Hematopoietic multipotent progenitor cell treated with erythropoietin and hydrocortisone succinate and interleukin-3 and kit ligand, for 6 days (in vitro differentiated cells): ENCODE data around the gene HIRA.
A peak's percentile ranks its signal among the peaks of the same experiment; 100 is the strongest.

Experiments
- DNase-seq: peaks from one replicate; pipeline ENCODE4 v3.0.0-alpha.2; 2015

The HIRA gene

DNA sequence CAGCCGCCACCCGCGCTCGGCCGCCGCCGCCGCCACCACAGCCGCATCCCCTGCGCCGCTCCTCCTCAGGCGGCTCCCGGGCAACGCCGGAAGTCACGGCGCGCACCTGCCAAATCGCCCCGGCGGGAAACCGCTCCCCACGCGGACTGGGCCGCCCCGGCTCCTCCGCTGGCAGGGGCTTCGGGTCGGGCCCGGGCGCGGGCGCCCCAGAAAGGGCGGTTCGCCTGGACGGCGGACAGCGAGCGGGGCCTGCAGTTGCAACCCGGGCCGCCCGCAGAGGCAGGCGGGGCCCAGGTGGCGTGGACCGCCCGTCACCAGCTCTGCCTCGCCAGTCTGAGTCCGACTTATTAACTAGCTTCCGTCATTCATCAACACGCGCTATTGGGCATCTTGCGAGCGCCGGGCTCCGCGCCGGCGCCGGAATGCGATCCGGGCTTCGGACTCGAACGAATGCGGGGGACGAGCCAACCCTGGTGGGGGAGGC, at the start of gene HIRA:
TSS of gene HIRA (minus strand) at position 85 of the 484 bp plus-strand sequence. CDS start 257 bp downstream, outside the sequence.
- DNase-seq: peak; percentile 79

- DNase-seq: peak; percentile 17
Measured at GRCh38 chr22:19480789-19481188, 49.3 kb upstream of the HIRA start.

DNA sequence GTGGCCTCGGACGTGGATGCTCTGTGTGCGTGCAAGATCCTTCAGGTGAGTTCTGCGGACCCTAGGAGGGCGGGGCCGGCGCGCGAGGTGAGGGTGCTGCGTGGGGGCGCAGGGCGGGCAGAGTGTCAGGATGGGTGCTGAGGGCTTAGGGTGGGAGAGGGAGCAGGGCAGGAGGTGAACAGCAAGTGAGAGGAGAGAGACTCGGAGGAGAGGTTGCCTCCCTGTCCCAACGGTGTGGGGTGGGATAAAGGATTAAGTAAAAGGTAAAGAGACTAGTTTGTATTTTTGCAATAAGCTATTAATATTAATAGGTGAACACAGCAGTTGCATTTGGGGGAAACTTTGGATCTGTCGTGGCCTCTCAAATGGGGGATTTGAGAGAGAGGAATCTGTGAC, 48.6 kb upstream of the HIRA start:
- no peak for DNase-seq

- DNase-seq: peak; percentile 99
Measured at GRCh38 chr22:19479355-19480172, 48.0 kb upstream of the HIRA start, which contains the start of gene CDC45. Gene CDC45, plus strand, starts transcription at chr22:19479920. Its CDS starts 49 bp downstream, at chr22:19479969.

DNA sequence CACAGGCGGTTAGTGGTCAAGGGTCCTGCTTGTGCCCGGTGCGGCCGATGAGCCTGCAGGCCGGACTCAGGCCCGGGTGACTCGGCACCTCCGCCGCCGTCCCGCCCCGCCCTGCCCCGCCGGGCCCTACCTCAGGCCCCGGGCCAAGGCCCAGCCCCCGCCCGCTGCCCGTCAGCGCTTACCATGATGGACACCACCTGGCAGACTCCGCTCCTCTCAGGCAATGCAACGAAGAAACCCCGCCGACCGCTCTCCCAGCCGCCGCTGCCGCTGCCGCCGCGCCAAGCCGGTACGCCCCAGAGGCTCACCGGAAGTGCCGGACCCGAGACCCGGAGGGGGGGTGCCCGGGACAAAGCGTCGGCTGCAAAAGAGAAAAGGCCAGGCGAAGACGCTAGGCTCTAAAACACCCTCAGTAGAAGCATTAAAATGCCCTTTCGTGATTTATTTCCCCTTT, 47.4 kb upstream of the HIRA start, which contains the start of gene UFD1:
TSS of gene UFD1 (minus strand) at position 293 of the 454 bp plus-strand sequence. CDS start at position 185, 108 bp downstream.
- DNase-seq: peak; percentile 86

DNA sequence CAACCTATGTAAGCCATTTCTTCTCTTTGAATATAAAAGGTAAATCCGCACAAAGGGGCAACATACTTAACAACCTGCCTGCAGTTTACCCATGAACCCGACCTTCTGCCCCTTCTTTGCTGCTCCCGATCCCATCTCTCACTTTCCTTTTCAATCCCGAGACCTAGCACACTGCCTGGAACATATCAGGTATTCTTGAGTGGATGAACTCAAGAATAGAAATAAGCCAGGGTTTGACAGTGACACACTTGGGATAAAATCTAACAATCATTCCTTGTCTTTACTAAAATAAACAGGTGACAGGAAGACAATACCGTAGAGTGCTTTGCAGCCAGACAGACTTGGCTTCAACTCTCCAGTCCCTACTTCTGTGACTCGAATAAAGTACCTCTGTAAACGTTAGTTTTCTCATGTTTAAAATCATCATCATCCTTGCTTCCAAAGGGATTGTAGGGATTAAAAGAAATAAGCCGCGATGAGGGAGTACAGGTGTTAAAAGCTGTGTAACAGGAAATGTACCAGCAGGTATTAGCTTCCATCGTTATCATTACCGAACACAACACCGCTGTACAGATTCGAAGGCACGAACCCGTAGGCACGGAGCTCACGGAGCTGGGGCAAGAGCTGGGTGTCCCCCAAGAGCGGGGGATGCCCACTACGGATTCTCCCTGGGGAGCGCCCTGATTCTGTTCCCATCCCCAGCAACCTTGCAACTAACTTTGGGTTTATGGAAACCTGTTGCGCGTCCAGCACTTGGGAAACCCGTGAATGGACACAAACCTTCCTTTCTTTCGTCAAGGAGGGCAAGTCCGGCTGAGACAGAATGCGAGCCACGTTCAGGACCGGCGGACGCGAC, 46.7 kb upstream of the HIRA start:
- peak; percentile 43 for DNase-seq

GRCh38 chr22:19477321-19478044, 46.0 kb upstream of the HIRA start:
- DNase-seq: peak; percentile 64

- no peak for DNase-seq
Measured at GRCh38 chr22:19476023-19476422, 44.5 kb upstream of the HIRA start.

DNA sequence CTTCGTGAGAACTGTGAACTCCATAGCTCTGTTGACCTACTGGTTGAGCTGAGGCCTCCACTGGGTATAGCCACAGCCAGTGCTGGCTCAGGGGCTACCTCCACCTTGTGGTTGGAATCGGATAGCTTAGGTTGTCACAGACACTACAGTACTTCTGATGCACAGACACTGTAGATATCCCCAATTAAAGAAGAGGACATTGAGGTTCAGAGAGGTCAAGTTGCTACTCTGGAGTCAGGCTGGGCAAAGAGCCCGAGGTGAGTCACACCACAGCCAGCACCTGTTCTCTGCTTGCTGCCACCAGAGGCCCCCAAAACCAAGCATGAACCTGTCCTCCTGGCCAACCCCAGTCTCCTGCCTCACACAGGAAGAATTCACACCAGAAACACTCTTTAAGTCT, 42.0 kb upstream of the HIRA start:
- peak; percentile 19 for DNase-seq

- DNase-seq: no peak
Measured at GRCh38 chr22:19472233-19472632, 40.7 kb upstream of the HIRA start.

GRCh38 chr22:19471572-19471971, 40.0 kb upstream of the HIRA start:
- no peak for DNase-seq

- DNase-seq: no peak
Measured at GRCh38 chr22:19470010-19470409, 38.5 kb upstream of the HIRA start.

DNA sequence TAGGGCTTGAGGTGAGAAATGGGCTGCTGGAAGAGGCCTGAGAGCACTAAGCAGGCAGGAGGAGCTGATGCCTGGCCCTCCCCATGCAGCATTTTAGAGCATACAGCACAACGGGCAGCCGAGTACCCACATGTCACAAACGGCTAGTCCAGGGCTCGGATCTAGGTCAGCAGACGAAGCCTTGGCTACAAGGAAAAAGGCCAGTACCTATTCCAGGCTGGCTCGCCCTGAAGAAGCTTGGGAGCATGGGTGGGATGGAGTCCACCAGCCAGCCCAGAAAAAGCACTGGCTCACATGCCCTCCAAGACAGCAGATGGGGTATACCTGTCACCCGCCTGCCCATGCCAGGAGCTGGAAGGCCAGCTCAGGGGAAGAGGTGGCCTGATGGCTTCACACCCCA, 37.9 kb upstream of the HIRA start:
- DNase-seq: no peak

DNA sequence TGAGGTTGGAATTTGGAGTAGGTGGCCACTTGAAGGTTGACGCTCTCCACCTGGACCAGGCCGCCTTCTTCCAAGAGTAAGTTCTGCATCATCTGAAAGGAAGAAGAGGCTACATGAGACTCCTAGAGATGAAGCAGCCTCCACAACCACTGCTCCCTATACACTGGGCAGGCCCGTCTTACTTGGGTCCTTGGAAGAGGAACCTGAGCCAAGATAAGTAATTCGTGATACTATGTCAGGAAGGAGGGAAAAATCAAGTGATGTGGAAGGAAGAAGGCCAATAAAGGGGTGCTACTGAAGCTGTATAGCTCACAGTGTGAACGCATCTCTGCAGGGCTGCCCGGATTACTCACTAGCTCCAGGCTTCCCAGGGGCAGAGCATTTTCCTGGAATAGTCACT, 36.4 kb upstream of the HIRA start:
- DNase-seq: no peak

DNA sequence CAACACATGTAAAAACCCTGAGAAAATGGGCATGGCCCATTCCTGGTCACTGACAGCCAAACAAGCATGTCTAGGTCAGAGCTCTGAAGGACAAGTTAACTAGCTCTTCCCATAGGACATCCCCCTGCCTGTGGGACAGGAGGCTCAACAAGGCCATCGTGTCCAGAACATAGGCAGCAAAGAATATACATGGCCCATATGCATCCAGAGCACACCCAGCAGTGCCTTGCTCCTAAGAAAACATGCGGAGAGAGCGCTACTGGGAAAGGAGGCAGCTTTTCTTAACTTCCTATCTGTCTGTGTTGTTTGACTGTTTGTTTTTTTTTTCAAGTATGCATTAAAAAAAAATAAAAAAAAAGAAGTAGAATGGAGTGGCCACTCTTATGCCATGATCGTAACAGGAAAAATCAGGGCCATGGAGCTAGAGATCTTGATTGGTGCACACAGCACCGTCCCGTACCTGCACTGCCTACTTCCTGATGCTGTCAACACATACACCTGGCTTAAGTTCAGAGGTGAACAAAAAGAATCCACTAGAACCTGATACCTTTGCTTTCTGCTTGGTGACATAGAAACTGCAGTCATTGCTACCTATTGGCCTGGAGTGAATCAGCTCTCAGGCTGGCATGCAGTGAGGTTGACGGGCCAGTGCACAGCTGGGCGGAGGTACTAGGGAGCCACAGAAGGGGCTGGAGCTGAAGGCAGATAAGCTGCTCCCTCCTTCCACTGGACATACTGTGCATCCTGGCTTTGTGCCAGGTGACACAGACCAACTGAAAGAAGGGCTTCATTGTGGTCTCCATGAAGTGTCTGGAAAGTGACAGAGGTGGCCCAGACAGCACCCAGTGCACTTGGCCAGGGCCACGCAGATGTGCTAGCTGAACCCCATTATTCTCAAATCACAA, 35.6 kb upstream of the HIRA start:
- peak; percentile 16 for DNase-seq

- no peak for DNase-seq
Measured at GRCh38 chr22:19466126-19466716, 34.7 kb upstream of the HIRA start.

DNA sequence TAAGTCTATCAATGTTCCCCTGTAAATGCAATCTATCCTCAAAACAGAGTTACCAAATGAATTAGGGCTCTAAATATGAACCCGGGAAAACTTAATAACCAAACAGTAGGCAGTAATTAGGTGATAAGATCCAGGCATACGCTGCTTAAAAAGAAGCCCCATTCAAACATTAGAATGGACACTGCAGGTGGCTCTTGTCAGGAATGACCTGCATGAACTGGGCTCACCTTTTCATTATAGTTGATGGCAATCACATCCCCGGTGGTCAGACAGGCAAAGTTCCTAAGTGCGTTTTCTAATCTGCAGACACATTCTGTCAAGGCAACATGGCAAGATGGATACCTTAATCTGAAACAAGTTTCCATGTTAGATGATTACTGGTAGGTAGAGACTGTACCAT, 33.4 kb upstream of the HIRA start:
- no peak for DNase-seq

GRCh38 chr22:19464546-19464945, 33.0 kb upstream of the HIRA start:
- no peak for DNase-seq

DNA sequence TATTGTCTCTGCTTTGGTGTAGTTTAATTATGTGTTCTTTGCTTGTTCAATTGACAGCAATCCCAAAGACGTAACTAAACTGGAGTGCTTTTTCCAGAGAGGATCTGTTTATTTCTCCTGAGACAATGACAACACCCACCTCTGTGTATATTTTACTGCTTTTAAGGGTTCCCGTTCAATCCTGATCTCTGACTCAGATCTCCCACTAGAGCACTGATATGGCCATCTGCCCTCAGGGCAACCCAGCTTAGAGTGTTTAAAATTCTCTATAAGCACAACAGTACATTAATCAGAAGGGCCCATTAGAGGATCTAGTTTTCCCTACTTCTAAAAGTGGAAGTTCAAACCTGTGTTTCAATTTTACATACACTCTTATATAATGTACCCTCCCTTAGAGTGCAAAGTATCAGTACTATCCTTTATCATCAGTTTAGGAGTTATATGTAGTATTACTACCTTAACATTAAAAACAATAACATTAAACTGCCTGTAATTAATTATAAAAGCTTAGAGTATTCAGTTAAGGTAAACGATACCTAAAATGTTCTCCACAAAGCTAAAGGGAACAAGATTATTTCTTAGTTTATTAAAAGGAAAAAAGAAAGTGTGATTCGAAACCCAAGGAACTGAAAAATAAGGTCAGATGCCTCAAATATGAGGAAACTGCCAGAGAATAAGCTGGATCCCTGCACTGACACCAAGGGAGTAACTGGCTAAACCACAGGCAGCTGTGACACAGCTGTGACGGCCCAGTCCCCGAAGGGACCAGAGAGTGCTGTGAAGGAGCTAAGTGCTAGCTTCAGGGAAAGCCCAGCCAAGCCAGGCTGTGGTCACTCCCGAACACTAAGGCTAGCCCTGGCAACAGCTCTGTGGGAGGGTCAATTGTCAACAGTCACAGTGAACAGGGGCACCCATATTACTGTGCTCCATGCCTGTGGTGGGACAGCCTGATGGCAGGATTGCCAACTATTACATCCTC, 32.2 kb upstream of the HIRA start:
- no peak for DNase-seq

DNA sequence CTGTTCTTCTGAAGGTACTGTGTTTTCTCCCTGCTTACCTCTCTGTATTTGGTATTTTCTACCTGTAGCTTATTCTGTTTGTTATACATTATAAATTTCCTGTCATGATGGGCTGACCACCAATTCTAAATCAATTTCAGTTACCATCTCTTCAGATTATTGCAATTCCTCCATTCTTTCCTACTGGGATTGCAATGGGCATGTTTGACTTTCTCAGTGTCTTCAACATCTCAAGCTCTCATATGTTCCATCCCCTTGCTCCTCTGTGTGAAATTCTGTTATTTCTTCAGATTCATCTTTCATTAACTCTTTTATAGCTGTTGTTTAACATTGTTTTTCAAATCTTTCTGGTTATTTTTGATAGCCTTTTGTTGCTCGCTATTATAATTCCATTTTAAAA, 31.5 kb upstream of the HIRA start:
- DNase-seq: no peak
